SHP77 treated with DMSO at 0.1 percent for 48 hours (cell line): ENCODE data around the gene SPECC1.
"Not testable (repeated sequence)": the region's sequence is repeated elsewhere in the genome, so short reads cannot be mapped to it uniquely, and the experiment has no call there.

ENCODE experiments used
- DNase-seq: peaks from one replicate; lab custom pipeline; 2025; lab: John Stamatoyannopoulos, UW

Gene SPECC1, protein sequence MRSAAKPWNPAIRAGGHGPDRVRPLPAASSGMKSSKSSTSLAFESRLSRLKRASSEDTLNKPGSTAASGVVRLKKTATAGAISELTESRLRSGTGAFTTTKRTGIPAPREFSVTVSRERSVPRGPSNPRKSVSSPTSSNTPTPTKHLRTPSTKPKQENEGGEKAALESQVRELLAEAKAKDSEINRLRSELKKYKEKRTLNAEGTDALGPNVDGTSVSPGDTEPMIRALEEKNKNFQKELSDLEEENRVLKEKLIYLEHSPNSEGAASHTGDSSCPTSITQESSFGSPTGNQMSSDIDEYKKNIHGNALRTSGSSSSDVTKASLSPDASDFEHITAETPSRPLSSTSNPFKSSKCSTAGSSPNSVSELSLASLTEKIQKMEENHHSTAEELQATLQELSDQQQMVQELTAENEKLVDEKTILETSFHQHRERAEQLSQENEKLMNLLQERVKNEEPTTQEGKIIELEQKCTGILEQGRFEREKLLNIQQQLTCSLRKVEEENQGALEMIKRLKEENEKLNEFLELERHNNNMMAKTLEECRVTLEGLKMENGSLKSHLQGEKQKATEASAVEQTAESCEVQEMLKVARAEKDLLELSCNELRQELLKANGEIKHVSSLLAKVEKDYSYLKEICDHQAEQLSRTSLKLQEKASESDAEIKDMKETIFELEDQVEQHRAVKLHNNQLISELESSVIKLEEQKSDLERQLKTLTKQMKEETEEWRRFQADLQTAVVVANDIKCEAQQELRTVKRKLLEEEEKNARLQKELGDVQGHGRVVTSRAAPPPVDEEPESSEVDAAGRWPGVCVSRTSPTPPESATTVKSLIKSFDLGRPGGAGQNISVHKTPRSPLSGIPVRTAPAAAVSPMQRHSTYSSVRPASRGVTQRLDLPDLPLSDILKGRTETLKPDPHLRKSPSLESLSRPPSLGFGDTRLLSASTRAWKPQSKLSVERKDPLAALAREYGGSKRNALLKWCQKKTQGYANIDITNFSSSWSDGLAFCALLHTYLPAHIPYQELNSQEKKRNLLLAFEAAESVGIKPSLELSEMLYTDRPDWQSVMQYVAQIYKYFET

DNA sequence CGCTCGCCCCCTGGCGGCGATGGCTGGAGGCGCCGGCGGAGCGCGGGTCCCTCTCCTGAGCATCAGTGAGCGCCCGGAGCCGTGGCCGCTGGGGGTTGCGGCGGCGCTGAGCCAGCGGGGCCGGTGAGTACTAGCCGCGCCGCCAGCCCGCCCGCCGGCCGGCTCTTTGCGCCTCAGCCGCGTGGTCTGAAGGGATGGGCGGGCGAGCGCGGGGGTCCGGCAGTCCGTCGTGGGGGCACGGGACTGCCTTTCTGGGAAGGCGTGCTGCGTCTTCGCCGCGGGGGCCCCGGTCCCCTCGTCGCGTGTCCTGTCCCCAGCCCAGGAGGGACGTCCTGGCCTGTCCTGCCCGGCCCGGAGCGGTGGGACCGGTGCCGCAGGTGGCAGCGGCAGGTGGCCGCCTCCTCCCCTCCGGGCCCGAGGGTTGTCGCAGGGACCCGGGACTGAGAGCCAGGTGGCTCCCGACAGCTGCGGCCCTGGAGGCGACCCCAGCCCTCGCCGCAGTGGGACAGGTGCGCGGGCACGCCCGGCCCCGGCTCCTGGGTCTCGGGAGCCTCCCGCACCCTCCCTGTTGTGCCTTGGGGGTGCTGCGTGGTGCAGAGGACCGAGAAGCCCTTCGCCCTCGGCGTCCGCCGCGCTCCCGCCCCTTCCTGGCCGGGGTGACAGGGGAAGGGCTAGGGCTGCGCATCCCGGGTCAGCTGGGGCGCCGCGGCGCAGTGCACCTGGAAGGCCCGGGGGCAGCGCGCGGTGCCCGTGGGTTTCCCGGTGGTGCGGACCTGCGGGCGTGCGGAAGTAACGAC, at the start of gene SPECC1:
TSS of gene SPECC1 (plus strand) at position 58 of the 797 bp plus-strand sequence. CDS start 87,293 bp downstream, outside the sequence.
- DNase-seq = peak; percentile 87

DNA sequence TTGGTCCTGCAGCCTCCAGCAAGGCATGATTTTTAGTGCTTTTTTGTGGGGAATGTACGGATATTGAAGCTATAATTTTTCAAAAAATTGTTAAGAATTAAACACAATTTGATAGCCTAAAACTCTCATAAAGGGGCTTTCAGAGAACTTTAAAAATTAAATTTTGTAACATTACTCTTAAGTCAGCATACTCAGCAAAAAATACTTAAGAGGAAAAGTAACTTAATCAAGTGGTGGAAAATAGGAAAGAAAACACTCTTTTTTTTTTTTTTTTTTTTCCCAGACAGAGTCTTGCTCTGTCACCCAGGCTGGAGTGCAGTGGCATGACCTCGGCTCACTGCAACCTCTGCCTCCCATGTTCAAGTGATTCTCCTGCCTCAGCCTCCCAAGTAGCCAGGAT, 46.2 kb upstream of the SPECC1 start:
- not testable (repeated sequence) for DNase-seq

- no peak for DNase-seq
Observed at GRCh38 chr17:19973156-19973555, 36.0 kb upstream of the SPECC1 start.

DNA sequence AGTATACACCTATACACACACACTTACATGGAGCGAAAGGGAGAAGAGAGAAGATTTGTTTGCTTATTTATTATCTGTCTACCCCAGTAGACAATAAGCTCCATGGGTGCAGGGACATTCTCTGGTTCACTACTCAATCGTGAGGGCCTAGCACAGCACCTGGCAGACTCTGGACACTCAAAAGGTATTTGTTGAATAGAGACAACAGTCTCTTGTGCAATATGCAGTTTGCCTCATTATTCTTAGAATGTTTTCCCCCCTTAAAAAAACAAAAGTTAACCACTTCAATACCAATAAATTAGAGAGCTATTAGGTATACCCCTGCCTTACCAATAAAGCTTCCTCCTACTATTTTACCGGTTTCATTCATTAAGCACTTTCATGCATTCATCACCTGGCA, 33.6 kb upstream of the SPECC1 start:
- no peak for DNase-seq

- DNase-seq = peak; percentile 83
Observed at GRCh38 chr17:19977293-19978208, 31.6 kb upstream of the SPECC1 start, which contains the start of gene AKAP10. TSS of gene AKAP10 (minus strand) at chr17:19977828. CDS start at chr17:19977679, 149 bp downstream.

DNA sequence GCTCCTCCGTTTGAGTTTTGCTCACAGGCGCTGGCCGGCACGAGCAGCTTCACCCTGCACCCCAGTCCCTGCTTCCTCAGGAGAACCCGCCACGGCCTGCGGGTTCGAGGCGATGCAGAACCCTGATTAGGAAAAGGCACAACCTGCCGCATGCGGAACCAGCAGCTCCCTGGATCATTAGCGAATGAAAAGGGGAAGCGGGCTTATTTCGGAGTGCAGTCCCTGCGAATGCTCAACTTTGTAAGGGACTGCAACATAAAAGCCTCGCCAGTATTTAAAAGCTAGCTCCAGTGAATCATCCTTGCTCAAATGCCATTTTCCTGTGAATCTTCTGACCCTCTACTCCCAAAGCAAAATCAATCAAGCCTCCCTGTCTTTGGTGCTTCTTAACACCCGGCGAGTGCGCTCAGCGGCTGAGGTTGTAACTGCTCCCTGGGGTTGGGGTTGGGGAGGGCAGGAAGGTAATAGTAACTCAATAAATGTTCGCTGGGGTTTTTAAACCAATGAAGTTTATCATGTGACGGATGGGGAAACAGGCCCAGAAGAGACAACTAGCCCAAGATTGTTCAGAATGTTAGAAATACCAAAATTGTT, 30.9 kb upstream of the SPECC1 start:
- DNase-seq = no peak

GRCh38 chr17:19978805-19979211, 30.4 kb upstream of the SPECC1 start:
- DNase-seq = no peak

DNA sequence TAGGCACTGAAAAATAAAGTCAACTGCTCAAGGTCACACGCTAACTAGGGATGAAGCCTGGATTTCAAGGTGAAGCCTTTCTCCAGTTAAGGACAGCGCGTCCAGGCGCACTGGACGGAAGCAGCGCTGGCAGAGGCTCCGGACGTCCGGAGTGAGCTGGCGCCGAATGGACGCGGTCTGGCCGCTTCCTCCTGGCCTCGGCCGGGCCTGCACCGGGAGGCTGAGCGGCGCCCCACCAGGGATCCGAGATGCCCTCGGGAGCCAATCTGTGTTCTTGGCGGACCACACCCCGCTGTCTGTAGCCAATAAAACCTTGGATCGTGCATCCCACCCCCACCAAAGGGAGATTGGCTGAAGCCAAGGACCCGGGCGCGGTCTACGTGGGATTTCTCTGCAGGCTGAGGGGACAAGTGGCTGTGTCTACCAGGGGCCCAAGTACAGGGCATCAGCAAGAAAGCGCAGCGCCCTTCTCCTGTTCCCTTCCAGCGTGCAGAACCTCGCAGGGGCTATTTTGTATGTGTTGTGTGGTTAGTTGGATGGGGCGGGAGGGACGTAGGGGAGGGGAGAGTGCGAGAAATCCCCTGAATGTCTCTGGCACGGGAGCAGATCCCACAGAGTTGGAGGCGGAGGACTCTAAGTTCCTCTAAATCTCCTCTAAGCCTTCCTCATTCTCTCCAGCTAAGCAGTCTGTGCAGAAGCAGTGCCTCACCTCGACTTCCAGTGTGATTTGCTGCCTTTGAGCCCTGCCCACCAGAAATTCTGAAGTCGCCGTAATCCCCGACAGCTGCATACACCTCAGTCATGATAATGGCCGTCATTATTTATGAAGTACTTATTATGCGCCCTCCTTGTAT, 29.0 kb upstream of the SPECC1 start:
- DNase-seq = no peak

- DNase-seq = no peak
Observed at GRCh38 chr17:19986941-19987861, 22.0 kb upstream of the SPECC1 start.

- DNase-seq = no peak
Observed at GRCh38 chr17:19987897-19988296, 21.3 kb upstream of the SPECC1 start.

GRCh38 chr17:19991252-19991885, 17.8 kb upstream of the SPECC1 start:
- peak; percentile 30 for DNase-seq

DNA sequence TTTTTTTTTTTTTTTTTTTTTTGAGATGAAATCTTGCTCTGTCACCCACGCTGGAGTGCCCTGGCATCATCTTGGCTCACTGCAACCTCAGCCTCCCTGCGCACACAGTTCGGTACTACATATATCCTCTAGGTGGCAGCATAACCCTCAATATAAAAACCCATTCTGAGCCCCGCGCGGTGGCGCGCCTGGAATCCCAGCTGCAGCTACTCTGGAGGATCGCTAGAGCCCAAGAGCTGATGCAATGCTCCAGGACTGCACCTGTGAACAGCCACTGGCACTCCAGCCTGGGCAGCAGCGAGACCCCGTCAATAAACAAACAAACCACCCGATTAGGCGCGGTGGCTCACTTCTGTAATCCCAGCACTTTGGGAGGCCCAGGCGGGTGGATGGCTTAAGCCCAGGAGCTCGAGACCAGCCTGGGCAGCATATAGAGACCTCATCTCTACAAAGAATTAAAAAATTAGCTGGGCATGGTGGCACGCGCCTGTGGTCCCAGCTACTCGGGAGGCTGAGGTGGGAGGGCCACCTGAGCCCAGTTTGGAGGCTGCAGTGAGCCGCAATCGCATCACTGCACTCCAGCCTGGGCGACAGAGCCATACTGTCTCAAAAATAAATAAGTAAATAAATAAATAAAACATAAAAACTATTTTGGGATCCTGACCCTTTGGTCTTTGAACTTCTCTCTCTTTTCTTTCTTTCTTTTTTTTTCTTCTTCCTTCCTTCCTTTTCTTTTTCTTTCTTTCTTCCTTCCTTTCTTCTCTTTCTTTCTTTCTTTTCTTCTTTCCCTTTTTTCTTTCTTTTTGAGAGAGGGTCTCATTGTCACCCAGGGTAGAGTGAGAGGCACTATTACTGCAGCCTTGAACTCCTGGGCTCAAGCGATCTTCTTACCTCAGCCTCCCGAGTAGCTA, 16.1 kb upstream of the SPECC1 start:
- DNase-seq = peak; percentile 99

DNA sequence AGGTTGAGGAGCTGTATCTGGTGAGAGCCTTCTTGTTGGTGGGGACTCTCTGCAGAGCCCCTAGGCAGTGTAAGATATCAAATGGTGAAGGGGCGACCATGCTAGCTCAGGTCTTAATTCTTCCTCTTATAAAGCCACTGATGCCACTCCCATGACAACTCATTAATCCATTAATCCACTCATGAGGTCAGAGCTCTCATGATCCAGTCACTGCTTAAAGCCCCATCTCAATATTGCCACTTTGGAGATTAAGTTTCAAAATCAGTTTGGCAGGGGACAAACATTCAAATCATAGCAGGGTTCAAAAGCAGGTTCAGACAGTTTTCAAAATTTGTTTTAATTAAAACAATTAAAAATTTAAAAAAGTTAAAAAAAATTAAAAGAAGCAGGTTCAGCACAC, 13.1 kb upstream of the SPECC1 start:
- no peak for DNase-seq

DNA sequence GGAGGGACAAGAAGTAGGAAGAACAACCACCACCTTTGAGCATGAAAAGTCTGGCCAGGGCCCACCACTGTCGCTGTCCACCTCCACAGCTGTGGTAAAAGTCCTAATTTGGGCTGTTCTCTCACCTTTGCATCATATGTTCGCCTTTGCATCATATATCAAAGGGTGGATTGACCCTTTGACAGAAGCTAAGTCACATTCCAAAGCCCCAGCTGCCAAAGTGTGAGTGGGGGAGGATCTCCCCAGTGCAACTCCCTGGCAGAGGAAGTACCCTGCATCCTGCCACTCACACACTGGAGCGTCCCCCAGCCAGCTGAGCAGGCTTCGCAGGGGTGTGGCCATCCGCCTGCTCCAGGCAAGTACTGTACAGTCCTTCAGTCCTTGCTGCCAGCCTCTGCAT, 12.7 kb upstream of the SPECC1 start:
- DNase-seq = peak; percentile 30

GRCh38 chr17:20008242-20009051, 712 bp upstream of the SPECC1 start:
- no peak for DNase-seq

- DNase-seq = no peak
Observed at GRCh38 chr17:20009052-20009301, 182 bp upstream of the SPECC1 start.
